ENCODE measurements around the gene SELENOK. TPM values are rescaled to one million over a fixed set of nuclear protein-coding genes. Genes with fewer than 3 reads are reported as not detected.
A peak's percentile ranks its signal among the peaks of the same experiment; 100 is the strongest.

SELENOK gene
- polyA plus RNA-seq, 1 donor from 2014 or later, result 136 TPM

DNA sequence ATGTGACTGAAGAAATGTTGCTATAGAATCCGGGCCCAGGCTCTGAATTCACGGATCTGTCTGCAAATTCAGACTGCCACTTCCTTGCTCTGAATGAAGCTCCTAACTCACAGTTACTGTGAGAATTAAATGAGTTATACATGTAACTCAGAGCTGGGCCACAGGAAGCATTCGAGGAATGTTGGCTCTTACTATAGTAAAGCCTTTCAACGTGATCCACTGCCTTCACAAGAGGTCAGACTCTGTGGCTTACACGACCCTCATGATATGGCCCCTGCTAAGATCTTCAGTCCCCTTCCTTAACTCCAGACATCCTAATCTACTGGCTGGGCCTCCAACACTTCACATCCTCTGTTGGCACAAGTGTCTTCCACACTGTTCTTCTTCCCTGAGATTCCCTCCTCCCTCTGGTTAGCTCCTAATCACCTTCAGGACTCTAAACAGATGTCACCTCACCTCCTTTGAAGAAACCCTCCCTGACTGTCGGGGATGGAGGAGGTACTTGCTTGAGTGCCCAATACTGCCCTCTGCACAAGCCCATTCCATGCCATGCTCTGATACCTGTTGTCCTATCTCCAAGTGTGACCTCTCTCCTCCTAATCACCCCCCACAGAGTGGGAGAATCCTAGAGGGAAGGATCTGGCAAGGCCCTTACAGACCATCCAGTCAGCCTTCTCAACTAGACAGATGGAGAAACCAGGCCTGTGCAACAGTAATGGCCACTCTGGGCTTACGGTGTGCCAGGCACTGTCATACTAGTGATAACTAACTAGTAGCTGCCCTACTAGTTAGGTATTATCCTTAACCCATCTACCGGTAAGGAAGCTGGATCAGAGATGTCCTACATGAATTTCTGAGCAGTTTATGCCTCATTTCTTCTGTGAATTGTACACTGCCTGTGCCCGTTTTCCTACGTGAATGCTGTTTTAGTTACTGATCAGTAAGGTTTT lies 11.0 kb downstream of the SELENOK start:
- TF ChIP-seq, protein P1, sequence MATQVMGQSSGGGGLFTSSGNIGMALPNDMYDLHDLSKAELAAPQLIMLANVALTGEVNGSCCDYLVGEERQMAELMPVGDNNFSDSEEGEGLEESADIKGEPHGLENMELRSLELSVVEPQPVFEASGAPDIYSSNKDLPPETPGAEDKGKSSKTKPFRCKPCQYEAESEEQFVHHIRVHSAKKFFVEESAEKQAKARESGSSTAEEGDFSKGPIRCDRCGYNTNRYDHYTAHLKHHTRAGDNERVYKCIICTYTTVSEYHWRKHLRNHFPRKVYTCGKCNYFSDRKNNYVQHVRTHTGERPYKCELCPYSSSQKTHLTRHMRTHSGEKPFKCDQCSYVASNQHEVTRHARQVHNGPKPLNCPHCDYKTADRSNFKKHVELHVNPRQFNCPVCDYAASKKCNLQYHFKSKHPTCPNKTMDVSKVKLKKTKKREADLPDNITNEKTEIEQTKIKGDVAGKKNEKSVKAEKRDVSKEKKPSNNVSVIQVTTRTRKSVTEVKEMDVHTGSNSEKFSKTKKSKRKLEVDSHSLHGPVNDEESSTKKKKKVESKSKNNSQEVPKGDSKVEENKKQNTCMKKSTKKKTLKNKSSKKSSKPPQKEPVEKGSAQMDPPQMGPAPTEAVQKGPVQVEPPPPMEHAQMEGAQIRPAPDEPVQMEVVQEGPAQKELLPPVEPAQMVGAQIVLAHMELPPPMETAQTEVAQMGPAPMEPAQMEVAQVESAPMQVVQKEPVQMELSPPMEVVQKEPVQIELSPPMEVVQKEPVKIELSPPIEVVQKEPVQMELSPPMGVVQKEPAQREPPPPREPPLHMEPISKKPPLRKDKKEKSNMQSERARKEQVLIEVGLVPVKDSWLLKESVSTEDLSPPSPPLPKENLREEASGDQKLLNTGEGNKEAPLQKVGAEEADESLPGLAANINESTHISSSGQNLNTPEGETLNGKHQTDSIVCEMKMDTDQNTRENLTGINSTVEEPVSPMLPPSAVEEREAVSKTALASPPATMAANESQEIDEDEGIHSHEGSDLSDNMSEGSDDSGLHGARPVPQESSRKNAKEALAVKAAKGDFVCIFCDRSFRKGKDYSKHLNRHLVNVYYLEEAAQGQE (IDR thresholded peaks at IDR 0.05; ENCODE audit: borderline replicate concordance), result no peak
- no peak for TF ChIP-seq MXI1 (conservative IDR thresholded peaks at IDR 0.05; ENCODE audit: poor library complexity, severe bottlenecking)
- no peaks in the 10 kb centered on the region for H3K9me2 ChIP-seq (ENCODE audit: insufficient read depth, low read length)
- no peaks in the 10 kb centered on the region for H3K9me3 ChIP-seq (ENCODE audit: low read length)
- no peaks in the 10 kb centered on the region for H4K20me1 ChIP-seq (ENCODE audit: insufficient read depth)
- no peaks in the 10 kb centered on the region for H3F3A ChIP-seq (ENCODE audit: insufficient read depth, low read length, poor library complexity, severe bottlenecking)
- H3K27me3 ChIP-seq (ENCODE audit: insufficient read depth, low read depth, low read length), result no peaks in the 10 kb centered on the region
- peak overlapping the region; percentile 88 for H3K9ac ChIP-seq (ENCODE audit: low read length)
- H3K4me2 ChIP-seq (ENCODE audit: low read length), result peak overlapping the region; percentile 91
- peak overlapping the region; percentile 65 for H2AFZ ChIP-seq (ENCODE audit: low read depth, low read length)
- H3K79me2 ChIP-seq (replicated peaks; ENCODE audit: insufficient read depth, low read length), result peaks cover 14% of the 10 kb centered on the region
- H3K27ac ChIP-seq (ENCODE audit: low read length), result peak overlapping the region; percentile 87
- H3K36me3 ChIP-seq (ENCODE audit: insufficient read depth, low read length), result peaks cover 10% of the 10 kb centered on the region
- peak overlapping the region; percentile 76 for H3K4me3 ChIP-seq (ENCODE audit: low read length)

DNA sequence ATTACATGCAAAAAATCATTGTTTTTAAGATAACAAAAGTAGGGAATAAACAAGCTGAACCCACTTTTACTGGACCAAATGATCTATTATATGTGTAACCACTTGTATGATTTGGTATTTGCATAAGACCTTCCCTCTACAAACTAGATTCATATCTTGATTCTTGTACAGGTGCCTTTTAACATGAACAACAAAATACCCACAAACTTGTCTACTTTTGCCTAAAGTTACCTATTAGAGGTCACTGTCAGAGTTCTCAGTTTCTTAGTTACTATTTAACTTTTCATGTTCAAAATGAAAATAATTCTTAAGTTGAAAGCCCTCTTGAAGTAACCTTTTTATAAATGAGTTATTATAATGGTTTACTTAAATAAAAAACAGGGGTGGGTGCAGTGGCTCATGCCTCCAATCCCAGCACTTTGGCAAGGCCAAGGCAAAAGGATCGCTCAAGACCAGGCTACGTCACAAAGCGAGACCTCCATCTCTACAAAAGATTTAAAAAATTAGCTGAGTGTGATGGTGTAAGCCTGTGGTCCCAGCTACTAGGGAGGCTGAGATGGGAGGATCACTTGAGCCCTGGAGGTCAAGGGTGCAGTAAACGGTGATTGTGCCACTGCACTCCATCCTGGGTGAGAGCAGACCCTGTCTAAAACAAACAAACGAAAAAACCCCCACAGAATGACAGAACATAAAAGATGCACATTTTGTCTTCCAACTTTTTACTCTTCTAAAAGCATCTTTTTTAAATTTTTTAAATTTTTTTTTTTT lies 25.7 kb downstream of the SELENOK start:
- H3K9ac ChIP-seq (ENCODE audit: low read length), result no peak overlapping the region
- H3K79me2 ChIP-seq (replicated peaks; ENCODE audit: insufficient read depth, low read length), result no peaks in the 10 kb centered on the region
- no peak overlapping the region for H2AFZ ChIP-seq (ENCODE audit: low read depth, low read length)
- H3K4me3 ChIP-seq (ENCODE audit: low read length), result no peak overlapping the region
- no peak overlapping the region for H3K27ac ChIP-seq (ENCODE audit: low read length)
- H3K36me3 ChIP-seq (ENCODE audit: insufficient read depth, low read length), result peaks cover 7% of the 10 kb centered on the region
- H3K9me2 ChIP-seq (ENCODE audit: insufficient read depth, low read length), result no peaks in the 10 kb centered on the region
- H3K9me3 ChIP-seq (ENCODE audit: low read length), result no peaks in the 10 kb centered on the region
- no peak for TF ChIP-seq EP300 (conservative IDR thresholded peaks at IDR 0.05; ENCODE audit: poor library complexity, severe bottlenecking)
- no peak for TF ChIP-seq RAD21 (conservative IDR thresholded peaks at IDR 0.05)
- TF ChIP-seq, protein P1 (IDR thresholded peaks at IDR 0.05; ENCODE audit: borderline replicate concordance), result no peak
- no peak for TF ChIP-seq POLR2AphosphoS5 (IDR thresholded peaks at IDR 0.05)
- TF ChIP-seq MXI1 (conservative IDR thresholded peaks at IDR 0.05; ENCODE audit: poor library complexity, severe bottlenecking), result no peak
- TF ChIP-seq SMC3 (conservative IDR thresholded peaks at IDR 0.05; ENCODE audit: poor library complexity), result no peak
- TF ChIP-seq TAF1 (IDR thresholded peaks at IDR 0.05; ENCODE audit: low read depth), result no peak
- no peak for TF ChIP-seq EZH2 (IDR thresholded peaks at IDR 0.05; ENCODE audit: borderline replicate concordance, insufficient read depth, low read length, poor library complexity, severe bottlenecking)
- TF ChIP-seq, protein P2, sequence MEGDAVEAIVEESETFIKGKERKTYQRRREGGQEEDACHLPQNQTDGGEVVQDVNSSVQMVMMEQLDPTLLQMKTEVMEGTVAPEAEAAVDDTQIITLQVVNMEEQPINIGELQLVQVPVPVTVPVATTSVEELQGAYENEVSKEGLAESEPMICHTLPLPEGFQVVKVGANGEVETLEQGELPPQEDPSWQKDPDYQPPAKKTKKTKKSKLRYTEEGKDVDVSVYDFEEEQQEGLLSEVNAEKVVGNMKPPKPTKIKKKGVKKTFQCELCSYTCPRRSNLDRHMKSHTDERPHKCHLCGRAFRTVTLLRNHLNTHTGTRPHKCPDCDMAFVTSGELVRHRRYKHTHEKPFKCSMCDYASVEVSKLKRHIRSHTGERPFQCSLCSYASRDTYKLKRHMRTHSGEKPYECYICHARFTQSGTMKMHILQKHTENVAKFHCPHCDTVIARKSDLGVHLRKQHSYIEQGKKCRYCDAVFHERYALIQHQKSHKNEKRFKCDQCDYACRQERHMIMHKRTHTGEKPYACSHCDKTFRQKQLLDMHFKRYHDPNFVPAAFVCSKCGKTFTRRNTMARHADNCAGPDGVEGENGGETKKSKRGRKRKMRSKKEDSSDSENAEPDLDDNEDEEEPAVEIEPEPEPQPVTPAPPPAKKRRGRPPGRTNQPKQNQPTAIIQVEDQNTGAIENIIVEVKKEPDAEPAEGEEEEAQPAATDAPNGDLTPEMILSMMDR (IDR thresholded peaks at IDR 0.05; ENCODE audit: poor library complexity, severe bottlenecking), result no peak
- H3K27me3 ChIP-seq (ENCODE audit: insufficient read depth, low read depth, low read length), result no peaks in the 10 kb centered on the region
- no peak overlapping the region for H3K4me2 ChIP-seq (ENCODE audit: low read length)
- no peaks in the 10 kb centered on the region for H3F3A ChIP-seq (ENCODE audit: insufficient read depth, low read length, poor library complexity, severe bottlenecking)
- H4K20me1 ChIP-seq (ENCODE audit: insufficient read depth), result no peaks in the 10 kb centered on the region
